ENCODE measurements around the gene SHC3. TPM values are rescaled to one million over a fixed set of nuclear protein-coding genes. Genes with fewer than 3 reads are reported as not detected.

SHC3 gene
- total RNA-seq, 1 donor from 2014 or later, result not detected

- peaks cover 10% of the 10 kb centered on the region for H3K27me3 Mint-ChIP-seq (ENCODE audit: insufficient read depth)
- H3K4me1 Mint-ChIP-seq (ENCODE audit: low read depth), result peaks cover 5% of the 10 kb centered on the region
- no peak overlapping the region for H3K27ac Mint-ChIP-seq
- H3K36me3 Mint-ChIP-seq (ENCODE audit: low read depth), result no peaks in the 10 kb centered on the region
- H3K9me3 Mint-ChIP-seq, result no peaks in the 10 kb centered on the region
- no peak for DNase-seq (ENCODE audit: low spot score)
- no peak overlapping the region for H3K4me3 Mint-ChIP-seq
- intact Hi-C loops (cut with micrococcal nuclease), result no loop called here
These were observed 199.6 kb downstream of the SHC3 start for GRCh38 chr9:88979021-88979420.

GRCh38 chr9:88978034-88978433 is 200.6 kb downstream of the SHC3 start:
- Mint-ChIP-seq H3K4me1 (ENCODE audit: low read depth) (peaks cover 5% of the 10 kb centered on the region), H3K27me3 (ENCODE audit: insufficient read depth) (peaks cover 7% of the 10 kb centered on the region), H3K9me3 (no peaks in the 10 kb centered on the region), H3K36me3 (ENCODE audit: low read depth) (no peaks in the 10 kb centered on the region), H3K4me3 (no peak overlapping the region), H3K27ac (no peak overlapping the region)
- no peak for DNase-seq (ENCODE audit: low spot score)
- intact Hi-C loops (cut with micrococcal nuclease), result no loop called here

GRCh38 chr9:88976890-88977257 is 201.7 kb downstream of the SHC3 start:
- Mint-ChIP-seq H3K27me3 (ENCODE audit: insufficient read depth) (peaks cover 4% of the 10 kb centered on the region), H3K27ac (peak overlapping the region; percentile 41), H3K4me1 (ENCODE audit: low read depth) (peaks cover 5% of the 10 kb centered on the region), H3K36me3 (ENCODE audit: low read depth) (no peaks in the 10 kb centered on the region), H3K9me3 (no peaks in the 10 kb centered on the region), H3K4me3 (no peak overlapping the region)
- no peak for DNase-seq (ENCODE audit: low spot score)
- intact Hi-C loops (cut with micrococcal nuclease), result loop anchor here (1.0 to 2.0 kb wide), 2 partner anchors 12 to 672 kb away; no protein-coding TSS in a partner anchor

GRCh38 chr9:88975966-88976889 is 202.4 kb downstream of the SHC3 start:
- intact Hi-C loops (cut with micrococcal nuclease), result loop anchor here (1.0 to 2.0 kb wide), 2 partner anchors 13 to 671 kb away; no protein-coding TSS in a partner anchor
- DNase-seq (ENCODE audit: low spot score), result no peak
- no peak overlapping the region for H3K4me3 Mint-ChIP-seq
- H3K4me1 Mint-ChIP-seq (ENCODE audit: low read depth), result peaks cover 5% of the 10 kb centered on the region
- H3K27me3 Mint-ChIP-seq (ENCODE audit: insufficient read depth), result peaks cover 4% of the 10 kb centered on the region
- H3K27ac Mint-ChIP-seq, result peak overlapping the region; percentile 41
- H3K9me3 Mint-ChIP-seq, result no peaks in the 10 kb centered on the region
- H3K36me3 Mint-ChIP-seq (ENCODE audit: low read depth), result no peaks in the 10 kb centered on the region

- H3K9me3 Mint-ChIP-seq, result no peaks in the 10 kb centered on the region
- peaks cover 6% of the 10 kb centered on the region for H3K27me3 Mint-ChIP-seq (ENCODE audit: insufficient read depth)
- no peaks in the 10 kb centered on the region for H3K36me3 Mint-ChIP-seq (ENCODE audit: low read depth)
- intact Hi-C loops (cut with micrococcal nuclease), result no loop called here
- H3K27ac Mint-ChIP-seq, result no peak overlapping the region
- no peak overlapping the region for H3K4me3 Mint-ChIP-seq
- no peak for DNase-seq (ENCODE audit: low spot score)
- H3K4me1 Mint-ChIP-seq (ENCODE audit: low read depth), result peaks cover 5% of the 10 kb centered on the region
These were observed 204.0 kb downstream of the SHC3 start for GRCh38 chr9:88974641-88975040.

GRCh38 chr9:88973281-88974045 is 205.2 kb downstream of the SHC3 start:
- Mint-ChIP-seq H3K4me1 (ENCODE audit: low read depth) (peaks cover 5% of the 10 kb centered on the region), H3K27ac (no peak overlapping the region), H3K36me3 (ENCODE audit: low read depth) (no peaks in the 10 kb centered on the region), H3K4me3 (no peak overlapping the region), H3K9me3 (no peaks in the 10 kb centered on the region), H3K27me3 (ENCODE audit: insufficient read depth) (peaks cover 6% of the 10 kb centered on the region)
- no peak for DNase-seq (ENCODE audit: low spot score)
- intact Hi-C loops (cut with micrococcal nuclease), result no loop called here

- Mint-ChIP-seq H3K27ac (no peak overlapping the region), H3K4me1 (ENCODE audit: low read depth) (peaks cover 5% of the 10 kb centered on the region), H3K27me3 (ENCODE audit: insufficient read depth) (peaks cover 6% of the 10 kb centered on the region), H3K36me3 (ENCODE audit: low read depth) (no peaks in the 10 kb centered on the region), H3K9me3 (no peaks in the 10 kb centered on the region), H3K4me3 (no peak overlapping the region)
- DNase-seq (ENCODE audit: low spot score), result no peak
- intact Hi-C loops (cut with micrococcal nuclease), result no loop called here
These were observed 206.2 kb downstream of the SHC3 start for GRCh38 chr9:88972401-88972800.

GRCh38 chr9:88971131-88971960 is 207.3 kb downstream of the SHC3 start:
- Mint-ChIP-seq H3K27me3 (ENCODE audit: insufficient read depth) (peaks cover 2% of the 10 kb centered on the region), H3K27ac (no peak overlapping the region), H3K4me1 (ENCODE audit: low read depth) (no peaks in the 10 kb centered on the region), H3K4me3 (no peak overlapping the region), H3K9me3 (no peaks in the 10 kb centered on the region), H3K36me3 (ENCODE audit: low read depth) (no peaks in the 10 kb centered on the region)
- no peak for DNase-seq (ENCODE audit: low spot score)
- intact Hi-C loops (cut with micrococcal nuclease), result no loop called here

GRCh38 chr9:88969646-88970373 is 208.8 kb downstream of the SHC3 start:
- no peaks in the 10 kb centered on the region for H3K4me1 Mint-ChIP-seq (ENCODE audit: low read depth)
- no peak overlapping the region for H3K27ac Mint-ChIP-seq
- peaks cover 2% of the 10 kb centered on the region for H3K27me3 Mint-ChIP-seq (ENCODE audit: insufficient read depth)
- no peaks in the 10 kb centered on the region for H3K36me3 Mint-ChIP-seq (ENCODE audit: low read depth)
- no peaks in the 10 kb centered on the region for H3K9me3 Mint-ChIP-seq
- intact Hi-C loops (cut with micrococcal nuclease), result no loop called here
- no peak overlapping the region for H3K4me3 Mint-ChIP-seq
- DNase-seq (ENCODE audit: low spot score), result no peak

- H3K27me3 Mint-ChIP-seq (ENCODE audit: insufficient read depth), result peaks cover 2% of the 10 kb centered on the region
- no peak overlapping the region for H3K4me3 Mint-ChIP-seq
- no peaks in the 10 kb centered on the region for H3K36me3 Mint-ChIP-seq (ENCODE audit: low read depth)
- DNase-seq (ENCODE audit: low spot score), result no peak
- intact Hi-C loops (cut with micrococcal nuclease), result no loop called here
- H3K9me3 Mint-ChIP-seq, result no peaks in the 10 kb centered on the region
- H3K4me1 Mint-ChIP-seq (ENCODE audit: low read depth), result no peaks in the 10 kb centered on the region
- H3K27ac Mint-ChIP-seq, result no peak overlapping the region
These were observed 209.8 kb downstream of the SHC3 start for GRCh38 chr9:88968799-88969198.

- no peaks in the 10 kb centered on the region for H3K9me3 Mint-ChIP-seq
- no peak for DNase-seq (ENCODE audit: low spot score)
- H3K4me3 Mint-ChIP-seq, result no peak overlapping the region
- H3K27me3 Mint-ChIP-seq (ENCODE audit: insufficient read depth), result peaks cover 6% of the 10 kb centered on the region
- no peak overlapping the region for H3K27ac Mint-ChIP-seq
- H3K4me1 Mint-ChIP-seq (ENCODE audit: low read depth), result no peaks in the 10 kb centered on the region
- intact Hi-C loops (cut with micrococcal nuclease), result no loop called here
- H3K36me3 Mint-ChIP-seq (ENCODE audit: low read depth), result no peaks in the 10 kb centered on the region
These were observed 211.5 kb downstream of the SHC3 start for GRCh38 chr9:88966894-88967676.
